GM19324 (cell line): ENCODE measurements around the gene CEP85.

Experiments
- ATAC-seq: cut with Tn5 transposase; IDR thresholded peaks from one replicate; pipeline ENCODE4 v1.9.1; 2021; ENCODE audit warnings: mild to moderate bottlenecking, moderate library complexity; ENCODE audit not compliant: unreplicated experiment, low FRiP score

Gene CEP85

DNA sequence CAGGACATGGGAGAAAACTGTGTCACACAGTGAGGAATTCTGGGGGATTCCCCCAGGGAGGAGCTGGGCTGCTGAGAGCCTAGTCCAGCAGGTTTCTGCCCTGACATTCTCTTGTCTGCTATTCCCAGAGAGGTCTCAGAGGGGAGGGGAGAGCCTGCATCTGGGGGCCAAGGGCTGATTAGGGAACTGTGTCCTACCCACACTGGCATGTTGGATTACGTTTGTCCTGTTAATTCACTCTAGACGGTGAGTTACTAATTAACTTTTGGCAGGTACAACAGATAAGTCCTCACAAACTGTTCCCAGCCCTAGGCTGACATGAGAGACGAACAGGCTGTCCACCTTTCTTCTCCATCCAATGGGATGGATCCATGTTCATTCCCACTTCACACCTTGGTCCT, 43.3 kb downstream of the CEP85 start:
- no peak for ATAC-seq

DNA sequence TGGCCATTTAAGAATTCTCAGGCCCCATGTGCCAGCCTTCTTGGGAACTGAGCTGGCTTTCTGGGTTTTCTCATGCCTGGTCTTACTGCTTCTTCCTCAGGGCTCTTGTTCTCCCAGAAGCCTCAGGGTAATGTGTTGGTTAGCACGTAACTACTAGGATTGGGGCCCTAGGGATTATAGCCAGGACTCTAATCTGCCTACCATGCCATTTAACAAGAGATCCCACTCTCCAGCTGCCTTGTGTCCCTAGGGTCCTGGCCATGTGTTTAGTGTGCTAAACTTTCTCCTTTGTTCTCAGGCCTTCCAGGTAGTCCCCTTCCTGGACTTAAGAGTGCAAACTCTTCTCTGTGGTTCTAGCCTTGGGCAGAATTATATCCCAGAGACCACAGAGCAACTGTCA, 43.7 kb downstream of the CEP85 start:
- no peak for ATAC-seq

DNA sequence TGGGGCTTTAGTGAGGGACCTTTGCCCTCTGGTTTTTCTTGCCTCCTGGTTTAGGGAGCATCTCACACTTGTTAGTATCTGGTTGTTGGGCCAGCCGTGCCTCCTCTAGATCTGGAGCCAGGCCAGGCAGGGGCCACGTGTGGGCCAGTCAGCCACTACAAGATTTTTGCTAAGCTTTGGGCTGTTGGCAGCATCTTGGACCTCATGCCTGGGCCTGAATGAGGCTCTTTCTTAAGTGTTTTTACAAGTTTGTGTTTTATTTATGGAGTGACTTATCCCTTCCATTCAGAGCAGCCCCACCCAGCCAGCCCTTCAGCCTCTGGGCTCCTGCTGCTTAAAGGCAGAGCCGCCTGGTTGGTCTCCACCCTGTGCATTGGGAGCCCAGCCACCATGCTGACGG, 44.3 kb downstream of the CEP85 start:
- no peak for ATAC-seq

DNA sequence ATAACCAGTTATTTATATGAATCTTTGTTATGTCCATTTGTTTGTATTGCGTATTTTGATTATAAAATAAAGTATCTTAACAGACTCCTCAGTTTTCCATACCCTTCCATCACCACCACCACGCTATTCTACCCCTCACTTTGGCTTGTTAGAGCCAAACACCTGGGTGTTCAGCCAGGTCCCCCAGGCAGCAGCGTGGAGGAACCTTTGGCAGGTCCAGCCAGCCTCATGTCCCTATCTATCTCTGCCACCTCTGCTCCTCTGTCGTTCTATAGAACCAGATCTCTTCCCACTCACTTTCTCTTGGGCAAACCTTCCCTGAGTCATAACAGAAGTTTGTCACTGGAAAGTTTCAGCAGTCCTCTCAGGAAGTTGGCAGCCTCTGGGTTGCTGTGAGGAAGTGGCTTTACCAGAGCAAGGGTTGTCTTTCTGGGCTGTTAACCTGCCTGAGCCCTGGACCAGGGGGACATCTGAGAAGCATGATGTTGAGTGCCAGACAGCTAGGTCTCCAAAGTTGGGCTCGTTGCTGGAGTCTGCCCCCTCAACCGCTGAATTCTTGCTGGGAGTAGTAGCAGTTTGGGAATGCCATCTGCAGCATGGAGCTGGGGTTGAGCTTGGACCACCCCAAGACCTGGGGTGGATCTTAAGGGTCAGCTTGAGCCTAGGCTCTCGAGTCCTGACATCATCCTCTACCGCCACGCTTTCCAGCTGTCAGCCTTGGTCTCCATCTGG, 44.9 kb downstream of the CEP85 start:
- ATAC-seq: no peak

DNA sequence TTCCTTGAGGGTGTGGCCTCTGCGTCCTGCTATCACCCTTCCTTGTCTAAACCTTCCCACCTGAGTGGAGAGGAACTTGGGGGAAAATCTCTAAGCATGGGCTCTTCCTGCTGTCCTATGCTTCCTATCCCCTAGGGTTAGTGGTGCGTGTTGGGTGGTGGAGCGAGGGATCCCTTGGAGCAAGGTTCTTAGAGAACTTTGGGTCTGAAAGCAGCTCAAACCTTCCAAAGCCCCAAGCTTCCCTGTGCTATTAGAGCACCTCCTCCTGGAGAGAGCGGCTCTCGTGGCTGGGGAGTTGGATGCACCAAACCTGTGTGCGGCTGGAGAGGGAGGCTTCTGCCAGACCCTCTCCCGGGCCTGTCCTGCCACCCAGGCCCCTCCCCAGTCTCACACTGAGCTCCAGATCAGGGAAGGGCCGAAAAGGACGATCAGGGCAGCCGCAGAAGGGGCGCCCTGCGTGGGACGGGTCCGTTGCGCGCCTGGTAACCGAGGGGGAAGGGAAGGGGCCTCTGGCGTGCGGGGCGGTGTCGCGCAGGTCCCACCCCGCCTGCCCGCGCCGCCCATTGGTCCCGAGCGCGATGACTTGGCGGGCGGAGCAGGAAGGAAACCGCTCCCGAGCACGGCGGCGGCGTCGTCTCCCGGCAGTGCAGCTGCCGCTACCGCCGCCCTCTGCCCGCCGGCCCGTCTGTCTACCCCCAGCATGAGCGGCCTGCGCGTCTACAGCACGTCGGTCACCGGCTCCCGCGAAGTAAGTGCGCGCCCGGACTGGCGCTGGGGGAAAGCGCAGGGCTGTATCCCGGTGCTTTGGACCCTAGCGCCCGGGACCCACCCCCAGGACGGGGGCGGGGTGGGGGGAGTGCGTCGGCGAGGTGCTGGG, 45.7 kb downstream of the CEP85 start, which contains the start of gene SH3BGRL3:
Gene SH3BGRL3 (plus strand): TSS at position 631 of the 877 bp plus-strand sequence. CDS start 70 bp downstream, at position 701.
- ATAC-seq: peak; percentile 75

DNA sequence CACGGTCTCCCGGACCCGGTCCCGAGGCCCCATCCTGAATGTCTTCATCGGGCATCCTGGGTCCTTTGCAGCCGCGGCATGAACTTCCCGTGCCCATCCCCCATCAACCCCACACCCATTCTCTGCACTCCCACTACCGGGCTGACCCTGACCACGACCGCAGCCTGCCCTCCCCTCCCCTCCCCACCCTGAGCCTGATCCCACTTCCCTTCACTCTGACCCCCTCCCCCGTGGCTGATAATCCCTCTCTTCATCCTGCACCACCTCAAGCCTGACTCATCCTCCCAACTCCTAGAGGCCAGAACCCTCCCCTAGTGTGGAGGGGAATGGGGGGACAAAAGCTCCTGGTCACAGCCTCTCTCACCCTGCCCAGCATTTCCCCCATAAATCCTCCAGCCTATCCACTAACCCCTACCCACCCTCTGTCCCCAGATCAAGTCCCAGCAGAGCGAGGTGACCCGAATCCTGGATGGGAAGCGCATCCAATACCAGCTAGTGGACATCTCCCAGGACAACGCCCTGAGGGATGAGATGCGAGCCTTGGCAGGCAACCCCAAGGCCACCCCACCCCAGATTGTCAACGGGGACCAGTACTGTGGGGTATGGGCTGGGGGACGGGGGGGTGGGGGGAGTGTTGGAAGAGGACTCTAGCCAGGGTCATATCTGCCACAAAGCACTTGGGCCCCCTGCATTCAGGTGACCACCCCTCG, 46.5 kb downstream of the CEP85 start:
- ATAC-seq: no peak

DNA sequence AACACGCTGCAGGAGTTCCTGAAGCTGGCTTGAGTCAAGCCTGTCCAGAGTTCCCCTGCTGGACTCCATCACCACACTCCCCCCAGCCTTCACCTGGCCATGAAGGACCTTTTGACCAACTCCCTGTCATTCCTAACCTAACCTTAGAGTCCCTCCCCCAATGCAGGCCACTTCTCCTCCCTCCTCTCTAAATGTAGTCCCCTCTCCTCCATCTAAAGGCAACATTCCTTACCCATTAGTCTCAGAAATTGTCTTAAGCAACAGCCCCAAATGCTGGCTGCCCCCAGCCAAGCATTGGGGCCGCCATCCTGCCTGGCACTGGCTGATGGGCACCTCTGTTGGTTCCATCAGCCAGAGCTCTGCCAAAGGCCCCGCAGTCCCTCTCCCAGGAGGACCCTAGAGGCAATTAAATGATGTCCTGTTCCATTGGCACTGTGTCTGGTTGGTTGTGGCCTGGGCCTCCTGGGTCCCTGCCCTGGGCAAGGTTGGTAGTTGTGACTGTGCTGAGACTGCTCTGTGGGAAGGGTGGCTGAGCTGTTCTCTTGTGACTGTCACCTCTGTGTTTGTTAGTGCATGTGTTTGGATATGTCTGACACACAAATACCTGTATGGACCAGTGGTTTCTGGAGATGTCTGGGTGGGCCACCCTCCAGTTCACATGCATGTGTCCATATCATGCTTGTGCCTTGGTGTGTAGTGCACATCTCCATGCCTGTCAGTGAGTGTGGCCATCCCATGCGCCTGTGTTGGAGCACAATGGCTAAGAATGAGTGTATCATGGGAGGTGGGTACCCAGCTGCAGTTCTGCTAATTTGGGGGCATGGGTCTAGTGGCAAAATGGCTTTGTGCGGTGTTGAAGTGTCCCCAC, 47.3 kb downstream of the CEP85 start:
- no peak for ATAC-seq

DNA sequence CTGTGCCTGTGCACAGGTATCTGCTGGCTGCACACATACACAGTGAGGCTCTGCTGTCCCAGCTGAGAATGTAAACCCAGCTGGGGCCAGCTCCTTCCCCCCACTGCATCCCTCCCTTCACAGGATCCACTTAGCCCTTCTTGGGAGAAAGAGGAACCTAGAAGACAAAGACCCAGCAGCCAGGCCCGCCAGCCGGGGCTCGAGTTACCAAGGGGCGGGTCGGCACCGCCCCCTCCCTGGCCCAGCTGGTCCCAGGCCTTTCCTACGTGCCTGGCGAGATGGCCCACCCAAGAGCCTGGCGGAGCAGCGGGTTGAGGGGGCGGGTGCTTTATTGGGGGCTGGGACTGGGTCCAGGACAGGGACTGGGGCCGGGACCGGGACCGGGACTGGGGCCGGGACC, 48.0 kb downstream of the CEP85 start:
- ATAC-seq: no peak

DNA sequence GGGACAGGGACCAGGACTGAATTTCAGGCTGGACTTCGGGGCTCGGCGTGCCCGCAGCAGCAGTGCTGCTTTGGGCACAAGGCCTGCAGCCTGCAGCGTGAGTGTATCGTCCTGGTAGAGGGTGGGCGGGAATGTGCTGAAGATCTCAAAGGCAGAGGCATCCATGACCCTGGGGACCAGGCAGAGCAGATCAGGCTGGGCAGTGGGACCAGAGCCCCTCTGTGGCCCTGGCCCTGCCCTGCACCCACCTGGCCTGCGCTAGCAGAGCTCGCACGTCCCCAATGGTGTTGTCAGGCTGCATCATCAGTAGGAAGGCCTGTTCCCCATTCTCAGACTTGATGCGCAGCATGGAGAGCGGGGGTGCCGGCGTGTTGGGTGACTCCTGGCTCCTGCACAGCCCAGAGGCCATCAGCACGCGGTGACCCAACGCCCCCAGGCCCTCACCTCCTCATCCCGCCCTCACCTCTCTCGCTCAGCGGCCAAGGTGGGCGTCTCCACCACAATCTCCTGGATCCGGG, 48.5 kb downstream of the CEP85 start:
- no peak for ATAC-seq

DNA sequence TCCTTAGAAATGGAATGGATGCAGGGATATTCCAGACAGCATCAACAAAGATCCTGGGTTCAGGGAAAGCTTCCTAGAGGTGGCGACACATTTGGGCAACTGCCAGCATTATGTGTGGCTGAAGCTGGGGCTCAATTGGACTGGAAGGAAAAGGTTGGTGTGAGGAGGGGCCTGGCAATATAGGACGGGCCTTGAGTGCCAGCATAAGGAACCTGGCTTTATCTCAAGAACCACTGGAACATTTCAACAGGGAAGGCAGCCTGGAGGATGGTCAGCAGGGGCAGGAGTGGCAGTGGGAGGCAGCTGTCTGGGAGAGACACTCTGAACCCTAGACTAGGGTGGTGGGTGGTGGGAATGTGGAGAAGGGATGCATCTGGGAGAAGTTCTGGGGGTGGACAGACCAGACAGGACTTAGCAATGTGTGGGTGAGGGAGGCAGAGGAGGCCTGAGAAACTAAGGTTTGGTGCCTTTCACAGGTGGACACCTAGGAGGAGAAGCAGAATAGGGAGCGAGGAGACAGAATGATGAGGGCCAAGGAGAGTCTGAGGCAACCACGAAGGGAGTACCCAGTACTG, 49.4 kb downstream of the CEP85 start:
- ATAC-seq: no peak

DNA sequence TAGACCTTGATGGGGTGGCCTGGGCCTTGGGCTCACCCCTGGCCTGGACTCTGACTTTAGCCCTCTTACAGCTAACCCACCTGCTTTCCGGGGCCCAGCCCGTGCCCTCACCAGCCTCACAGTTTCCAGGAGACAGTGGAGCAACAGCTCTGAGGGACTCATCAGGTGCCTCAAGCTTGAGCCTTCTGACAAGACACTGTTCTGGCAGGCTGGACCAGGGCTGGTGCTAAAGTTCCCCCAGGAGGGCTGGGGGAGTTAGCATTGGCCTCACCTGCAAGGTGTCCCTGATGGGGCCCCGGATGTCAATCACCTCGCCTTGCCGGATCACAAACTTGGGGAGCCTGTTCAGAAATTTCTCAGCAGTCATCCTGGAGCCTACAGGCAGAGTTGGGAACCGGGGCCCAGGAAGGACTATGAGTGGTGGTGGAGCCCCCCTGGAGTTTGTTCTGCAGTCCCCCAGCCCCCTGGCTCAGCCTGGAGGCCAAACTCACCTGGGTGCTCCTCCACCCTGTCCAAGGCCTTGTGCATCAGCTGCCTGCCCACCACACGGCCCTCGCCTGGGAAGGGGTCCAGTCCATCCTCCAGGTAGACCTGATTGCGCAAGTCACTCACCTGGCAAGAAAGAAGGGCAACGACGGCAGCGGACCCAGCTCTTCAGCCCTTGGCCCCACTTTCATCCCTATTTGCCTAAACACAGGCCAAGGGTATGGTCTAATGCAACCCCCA, 50.0 kb downstream of the CEP85 start:
- ATAC-seq: no peak

DNA sequence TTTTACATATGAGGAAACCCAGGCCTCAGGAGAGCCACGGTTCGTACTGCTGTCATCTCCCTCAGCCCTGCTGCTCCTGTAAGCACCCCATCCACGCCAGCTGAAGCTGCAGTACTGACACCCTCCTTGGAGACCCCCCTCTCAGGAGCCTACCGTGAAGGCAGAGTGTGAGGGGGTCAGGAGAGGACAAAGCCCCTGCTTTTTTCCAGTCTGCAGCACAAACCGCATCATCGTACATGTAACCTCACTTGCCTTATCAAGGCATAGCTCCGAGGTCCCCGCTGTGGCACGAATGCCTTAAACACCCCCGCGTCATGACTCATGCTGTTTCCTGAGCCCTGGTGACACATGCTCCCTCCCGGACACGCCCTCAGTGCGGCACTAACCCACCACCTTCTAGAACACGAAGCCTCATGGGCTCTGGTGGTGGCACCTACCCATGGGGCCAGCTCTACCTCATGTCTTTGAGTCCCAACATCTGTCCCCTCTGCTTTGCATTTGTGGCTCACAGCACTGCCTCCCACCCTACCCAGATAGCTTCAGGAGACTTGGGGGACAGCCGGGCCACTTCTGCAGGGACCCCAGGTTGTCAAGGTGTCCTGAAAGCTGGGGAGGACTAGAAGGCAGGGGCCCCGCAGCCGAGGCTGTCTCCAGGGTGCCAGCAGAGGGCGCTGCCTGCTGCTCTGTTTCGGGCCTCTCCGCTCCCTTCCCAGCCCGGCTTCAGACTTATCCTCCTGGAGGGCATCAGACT, 50.8 kb downstream of the CEP85 start:
- ATAC-seq: no peak

DNA sequence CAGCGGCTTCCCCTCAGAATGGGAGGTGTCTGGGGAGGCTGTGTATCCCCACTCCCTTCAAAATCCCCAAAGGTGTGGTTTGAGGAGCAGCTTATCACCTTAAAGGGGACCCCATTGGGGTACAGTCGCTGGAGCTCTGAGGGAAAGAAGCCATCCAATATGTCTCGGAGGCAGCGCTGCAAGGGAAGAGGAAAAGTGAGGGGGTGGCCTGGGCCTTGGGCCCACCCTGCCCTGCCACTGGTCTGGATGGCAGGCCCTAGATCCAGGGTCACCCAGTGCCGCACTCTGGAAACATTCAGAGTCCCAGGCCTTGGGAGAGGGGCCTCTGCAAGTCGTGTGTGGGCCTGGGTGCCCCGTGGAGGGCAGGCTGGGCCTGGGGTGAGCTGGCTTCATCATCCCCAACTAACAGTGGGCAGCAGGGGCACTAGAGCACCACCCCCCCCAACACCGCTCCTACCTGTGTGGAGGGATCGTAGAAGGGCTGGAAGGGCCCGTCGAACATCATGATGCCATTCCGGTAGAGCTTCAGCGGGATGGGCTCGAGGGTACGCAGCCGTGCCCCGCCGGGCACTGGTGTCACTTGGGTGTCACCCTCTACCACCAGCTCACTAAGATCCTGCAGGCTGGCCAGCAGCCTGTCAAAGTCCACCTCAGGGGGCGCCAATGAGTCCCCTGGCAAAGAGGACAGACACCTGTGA, 51.5 kb downstream of the CEP85 start:
- ATAC-seq: no peak

DNA sequence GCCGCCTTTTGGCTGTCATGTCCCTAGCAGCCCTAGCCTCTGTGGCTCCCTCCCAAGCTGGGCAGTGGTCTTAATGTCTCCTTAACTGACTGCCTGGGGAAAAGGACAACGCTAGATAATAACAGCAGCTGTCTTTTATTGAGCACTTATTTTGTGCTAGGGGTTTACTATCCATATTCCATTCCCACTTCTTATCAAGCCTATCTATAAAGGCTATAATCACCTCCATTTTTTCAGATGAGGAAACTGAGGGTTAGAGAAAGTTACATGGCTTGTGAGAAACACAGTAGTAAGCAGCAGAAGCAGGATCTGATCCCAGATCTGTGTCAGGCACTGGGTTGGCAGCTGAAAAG, 52.0 kb downstream of the CEP85 start:
- ATAC-seq: no peak

DNA sequence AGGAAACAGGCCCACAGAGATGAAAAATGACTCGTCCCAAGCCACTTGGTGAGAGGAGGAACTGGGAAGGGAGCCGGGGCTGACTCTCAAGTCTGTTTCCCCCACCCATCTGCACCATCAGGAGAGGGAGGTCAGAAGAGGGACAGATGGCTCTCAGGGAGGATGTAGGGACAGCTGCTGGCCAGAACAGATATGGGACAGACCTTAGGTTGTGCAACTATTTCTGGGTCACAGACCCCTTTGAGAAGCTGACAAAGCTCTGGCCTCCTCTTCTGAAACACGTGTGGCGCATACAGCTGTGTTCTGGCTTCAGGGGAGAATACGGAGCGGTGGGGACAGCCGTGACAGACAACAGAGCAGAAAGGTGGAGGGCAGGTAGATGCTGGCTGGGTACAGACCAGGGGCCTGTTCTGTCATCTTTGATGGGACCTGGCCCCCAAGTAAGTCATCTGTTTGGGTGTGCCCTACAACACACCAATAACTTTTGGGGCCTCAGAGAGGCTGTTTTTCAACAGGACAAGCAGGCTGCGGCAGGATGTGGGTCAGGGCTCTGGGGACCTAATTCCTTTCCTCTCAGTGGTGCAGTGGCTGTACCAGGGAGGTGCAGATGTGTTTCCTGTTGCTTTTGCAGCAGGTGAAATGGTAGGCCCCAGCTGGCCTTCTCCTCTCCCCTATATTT, 53.2 kb downstream of the CEP85 start:
- ATAC-seq: no peak

DNA sequence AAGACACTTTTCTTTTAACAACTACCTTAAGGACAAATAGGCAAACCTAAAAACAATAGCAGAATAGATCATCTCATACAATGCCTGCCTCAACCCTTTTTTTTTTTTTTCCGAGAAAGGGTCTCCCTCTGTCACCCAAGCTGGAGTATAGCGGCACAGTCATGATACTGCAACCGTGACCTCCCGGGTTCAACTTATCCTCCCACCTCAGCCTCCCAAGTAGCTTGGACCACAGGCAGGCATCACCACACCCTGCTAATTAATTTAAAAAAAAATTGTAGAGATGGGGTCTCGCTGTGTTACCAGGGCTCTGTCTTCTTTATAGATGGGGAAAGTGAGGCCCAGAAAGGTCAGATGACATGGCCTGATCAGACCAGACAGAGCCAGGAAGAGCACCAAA, 53.8 kb downstream of the CEP85 start:
- no peak for ATAC-seq

DNA sequence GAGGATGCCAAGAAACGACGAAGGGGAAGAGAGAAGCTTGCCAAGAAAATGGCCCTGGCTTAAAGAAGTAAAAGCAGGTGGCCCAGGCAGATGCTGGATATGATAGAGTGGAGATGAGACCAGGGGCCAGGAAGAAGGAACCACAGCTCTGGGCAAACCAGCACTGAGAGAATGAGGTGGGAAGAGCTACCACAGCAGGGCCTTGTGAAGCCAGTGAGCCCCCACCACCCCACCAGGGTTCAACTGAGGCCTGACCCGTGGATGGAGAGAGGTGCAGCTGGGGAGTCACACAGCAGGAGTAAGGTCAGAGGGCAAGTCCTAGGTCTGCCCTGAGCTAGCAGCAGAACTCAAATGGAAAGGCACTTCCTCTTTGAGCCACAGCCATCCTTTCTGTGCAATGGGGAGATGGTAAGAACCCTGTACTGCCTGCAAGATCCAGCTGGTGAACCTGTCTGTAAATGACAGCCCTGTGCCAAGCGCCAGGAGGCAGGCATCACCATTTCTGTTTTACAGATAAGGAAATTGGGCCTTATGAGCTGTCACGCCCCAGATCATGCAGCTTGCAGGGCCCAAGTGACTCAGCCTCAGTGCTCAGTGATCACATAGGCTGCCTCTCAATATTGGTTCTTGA, 54.4 kb downstream of the CEP85 start:
- no peak for ATAC-seq
